HCT116 (cell line): ENCODE data around the gene SNAP29. TPM values are rescaled to one million over a fixed set of nuclear protein-coding genes. Genes with fewer than 3 reads are reported as not detected.

ENCODE experiments used
- ATAC-seq: fragments of 200-7000 bp; cut with Tn5 transposase; 2 replicates; pipeline ENCODE4 v1.9.1; 2020; ENCODE audit warnings: mild to moderate bottlenecking, moderate library complexity
- BruUV-seq: library from RNA; stranded (reverse); fragments of 400-500 nt; replicated peaks from 2 replicates; lab custom pipeline; 2021; lab: Mats Ljungman, UMichigan
- CTCF ChIA-PET: fragments of 300-600 bp; sonication (Branson Sonifier 250); formaldehyde crosslinking; loops from one replicate; lab custom pipeline; 2021; ENCODE audit warnings: antibody characterized with exemption; lab: Charles Lee
- POLR2A ChIA-PET: fragments of 300-600, 350-600 bp; sonication (Branson Sonifier 250); formaldehyde crosslinking; loops from one replicate; lab custom pipeline; 2021; ENCODE audit warnings: antibody characterized with exemption; lab: Charles Lee
- RAD21 ChIA-PET, 2 experiments: fragments of 300-600 bp; sonication (Branson Sonifier 250); formaldehyde crosslinking; loops; one replicate each; lab custom pipeline; 2023; ENCODE audit warnings: low total read pairs in 2 of 2; ENCODE audit not compliant: uncharacterized antibody in 2 of 2, unreplicated experiment in 2 of 2, low non-redundant PET in 1 of 2; lab: Charles Lee
- DNase-seq: peaks from one replicate; pipeline ENCODE4 v3.0.0-alpha.2; 2010; ENCODE audit warnings: low read depth, low spot score
- H2AFZ ChIP-seq: fragments of 200-600 bp; shearing (Covaris generic), sonication (generic); 2 replicates; pipeline ENCODE4 v1.6.1; 2017; ENCODE audit warnings: low read depth, mixed run types, mixed read lengths, antibody characterized with exemption, low read length; ENCODE audit not compliant: poor library complexity, severe bottlenecking
- H3K27ac ChIP-seq: 2 replicates; pipeline ENCODE4 v1.5.1; 2012; ENCODE audit warnings: low read depth, low read length
- H3K27me3 ChIP-seq: fragments of 200-600 bp; sonication (generic); 2 replicates; pipeline ENCODE4 v1.6.1; 2016; ENCODE audit warnings: mixed run types, low read length, mixed read lengths; ENCODE audit not compliant: insufficient read depth
- H3K36me3 ChIP-seq, 2 experiments: fragments of 200-500 bp in 1 of 2; fragments of 200-600 bp in 1 of 2; sonication (Bioruptor generic) in 1 of 2; sonication (generic) in 1 of 2; 2 replicates each; pipeline versions ENCODE4 v1.5.1 to v1.6.1; 2014 to 2016; ENCODE audit warnings: low read length in 2 of 2, inconsistent platforms in 1 of 2, mixed read lengths in 1 of 2, mixed run types in 1 of 2; ENCODE audit not compliant: insufficient read depth in 2 of 2, control insufficient read depth in 1 of 2
- H3K4me1 ChIP-seq, 2 experiments: fragments of 200-600 bp in 1 of 2; sonication (generic) in 1 of 2; 2 replicates each; pipeline versions ENCODE4 v1.5.1 to v1.6.1; 2012 to 2017; ENCODE audit warnings: low read length in 2 of 2, inconsistent platforms in 1 of 2, mild to moderate bottlenecking in 1 of 2, mixed read lengths in 1 of 2, mixed run types in 1 of 2, moderate library complexity in 1 of 2; ENCODE audit not compliant: insufficient read depth in 2 of 2, control insufficient read depth in 1 of 2
- H3K4me2 ChIP-seq: fragments of 200-600 bp; sonication (generic); 2 replicates; pipeline ENCODE4 v1.6.1; 2017; ENCODE audit warnings: mixed run types, low read length, mixed read lengths
- H3K4me3 ChIP-seq, 2 experiments: fragments of 200-600 bp in 1 of 2; sonication (generic) in 1 of 2; replicated peaks in 1 of 2; 2 replicates each; pipeline ENCODE4 v1.5.1; 2011 to 2016; ENCODE audit warnings: low read length in 2 of 2, control low read depth in 1 of 2, low read depth in 1 of 2, mild to moderate bottlenecking in 1 of 2, mixed read lengths in 1 of 2, mixed run types in 1 of 2
- H3K79me2 ChIP-seq: fragments of 200-600 bp; sonication (generic); 2 replicates; pipeline ENCODE4 v1.6.1; 2017; ENCODE audit warnings: mild to moderate bottlenecking, mixed run types, low read length, moderate library complexity, mixed read lengths; ENCODE audit not compliant: insufficient read depth
- H3K9ac ChIP-seq: fragments of 200-600 bp; sonication (generic); 2 replicates; pipeline ENCODE4 v1.6.1; 2016; ENCODE audit warnings: low read length, mixed read lengths
- H3K9me2 ChIP-seq: fragments of 200-600 bp; sonication (generic), shearing (Covaris generic); 2 replicates; pipeline ENCODE4 v1.6.1; 2017; ENCODE audit warnings: mixed run types, mild to moderate bottlenecking, moderate library complexity; ENCODE audit not compliant: insufficient read depth
- H3K9me3 ChIP-seq, 2 experiments: fragments of 200-500 bp in 1 of 2; fragments of 200-600 bp in 1 of 2; sonication (Bioruptor generic) in 1 of 2; sonication (generic) in 1 of 2; 2 replicates each; pipeline ENCODE4 v1.6.1; 2014 to 2017; ENCODE audit warnings: low read length in 2 of 2, mixed read lengths in 2 of 2, inconsistent platforms in 1 of 2, low read depth in 1 of 2, mild to moderate bottlenecking in 1 of 2, mixed run types in 1 of 2, moderate library complexity in 1 of 2; ENCODE audit not compliant: control insufficient read depth in 1 of 2, insufficient read depth in 1 of 2
- H4K20me1 ChIP-seq: fragments of 200-600 bp; sonication (generic), shearing (Covaris generic); 2 replicates; pipeline ENCODE4 v1.6.1; 2017; ENCODE audit warnings: mixed run types, mild to moderate bottlenecking, moderate library complexity; ENCODE audit not compliant: insufficient read depth
- CBX3 ChIP-seq: IDR thresholded peaks from 2 replicates; pipeline ENCODE4 v1.6.1; 2012; ENCODE audit warnings: low read depth
- CEBPB ChIP-seq: IDR thresholded peaks from 2 replicates; pipeline ENCODE4 v1.6.1; 2012; ENCODE audit warnings: low read depth
- ELF1 ChIP-seq: IDR thresholded peaks from 2 replicates; pipeline ENCODE4 v1.6.1; 2012; ENCODE audit warnings: low read depth, borderline replicate concordance
- EZH2 ChIP-seq: fragments of 200-600 bp; sonication (generic); IDR thresholded peaks from 2 replicates; pipeline ENCODE4 v1.6.1; 2017; ENCODE audit warnings: antibody characterized with exemption, mixed run types
- EZH2phosphoT487 ChIP-seq: fragments of 200-600 bp; IDR thresholded peaks from 2 replicates; pipeline ENCODE4 v1.6.1; 2018; ENCODE audit warnings: antibody characterized with exemption, borderline replicate concordance
- FOSL1 ChIP-seq: IDR thresholded peaks from 2 replicates; pipeline ENCODE4 v1.6.1; 2012; ENCODE audit warnings: low read depth
- POLR2AphosphoS5 ChIP-seq: IDR thresholded peaks from 2 replicates; pipeline ENCODE4 v1.6.1; 2011; ENCODE audit warnings: mild to moderate bottlenecking, low read depth, low read length, moderate library complexity
- RAD21 ChIP-seq: IDR thresholded peaks from 2 replicates; pipeline ENCODE4 v1.6.1; 2012; ENCODE audit warnings: low read depth, mild to moderate bottlenecking
- REST ChIP-seq: IDR thresholded peaks from 2 replicates; pipeline ENCODE4 v1.6.1; 2012; ENCODE audit warnings: low read depth
- SIN3A ChIP-seq: IDR thresholded peaks from 2 replicates; pipeline ENCODE4 v1.6.1; 2012; ENCODE audit warnings: low read depth
- SP1 ChIP-seq: IDR thresholded peaks from 2 replicates; pipeline ENCODE4 v1.6.1; 2012; ENCODE audit warnings: low read depth
- SRF ChIP-seq: IDR thresholded peaks from 2 replicates; pipeline ENCODE4 v1.6.1; 2012; ENCODE audit warnings: low read depth
- TCF7L2 ChIP-seq: IDR thresholded peaks from 2 replicates; pipeline ENCODE4 v1.7.0; 2011; ENCODE audit warnings: borderline replicate concordance, inconsistent platforms; ENCODE audit not compliant: insufficient read depth, insufficient read length; ENCODE audit errors: extremely low read depth
- YY1 ChIP-seq: IDR thresholded peaks from 2 replicates; pipeline ENCODE4 v1.6.1; 2011; ENCODE audit warnings: low read length, low read depth, moderate library complexity, mild to moderate bottlenecking; ENCODE audit not compliant: insufficient replicate concordance; ENCODE audit errors: extremely low read depth
- ZBTB33 ChIP-seq: IDR thresholded peaks from 2 replicates; pipeline ENCODE4 v1.6.1; 2011; ENCODE audit warnings: mild to moderate bottlenecking, low read length, moderate library complexity; ENCODE audit not compliant: insufficient replicate concordance; ENCODE audit errors: extremely low read depth
- ZFX ChIP-seq: fragments of 450-650 bp; IDR thresholded peaks from 2 replicates; pipeline ENCODE4 v1.6.1; 2017
- intact Hi-C: fragments of 100-400 bp; cut with micrococcal nuclease; formaldehyde crosslinking; loops from 2 replicates; pipeline ENCODE4 v1.10.0; 2022
- total RNA-seq: library from RNA; stranded (reverse); gene quantifications from one replicate; pipeline ENCODE4 v1.2.1, GENCODE V29; 2021; ENCODE audit not compliant: unreplicated experiment
- TF ChIP-seq, protein P1 (sequence below): IDR thresholded peaks from 2 replicates; pipeline ENCODE4 v1.6.1; 2012

Gene SNAP29
- total RNA-seq, 1 experiment from 2014 or later = 27.3 TPM

DNA sequence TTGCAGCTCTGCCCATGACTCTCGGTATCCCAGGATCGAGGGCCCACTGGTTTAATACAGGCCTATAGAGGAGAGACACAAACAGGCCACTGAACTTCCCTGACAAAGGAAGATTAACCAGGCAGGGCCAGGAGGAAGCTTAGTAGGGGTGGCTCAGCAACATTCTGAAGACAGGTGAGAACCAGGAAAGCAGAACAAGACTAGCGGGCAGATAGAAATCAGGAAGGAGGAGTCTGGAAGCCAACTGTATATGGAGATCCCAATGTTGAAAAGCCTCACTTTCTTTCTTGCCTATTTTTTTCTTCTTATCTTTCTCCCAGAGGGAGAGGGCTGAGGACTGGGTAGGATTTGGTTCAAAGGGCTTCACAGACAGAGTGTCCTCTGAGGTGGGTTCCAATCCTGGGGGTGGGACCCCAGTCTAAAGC, 5.6 kb upstream of the SNAP29 start:
- H3K4me1 ChIP-seq = peaks cover 7 to 10% of the 10 kb centered on the region in 2 experiments
- ChIA-PET POLR2A (no interaction called here), RAD21 (no interaction called here), CTCF (no interaction called here)
- H4K20me1 ChIP-seq = no peaks in the 10 kb centered on the region; the same call in 1 of the 2 replicates
- ATAC-seq (no peak), DNase-seq (no peak)
- no peaks in the 10 kb centered on the region for H3K27me3 ChIP-seq
- TF ChIP-seq POLR2AphosphoS5 (no peak), ELF1 (no peak), RAD21 (no peak), EZH2phosphoT487 (no peak), EZH2 (no peak), SRF (no peak), SIN3A (no peak), FOSL1 (no peak), YY1 (no peak), SP1 (no peak), CEBPB (no peak), ZBTB33 (no peak), ZFX (no peak), REST (no peak), TCF7L2 (no peak), CBX3 (no peak)
- TF ChIP-seq, protein P1, sequence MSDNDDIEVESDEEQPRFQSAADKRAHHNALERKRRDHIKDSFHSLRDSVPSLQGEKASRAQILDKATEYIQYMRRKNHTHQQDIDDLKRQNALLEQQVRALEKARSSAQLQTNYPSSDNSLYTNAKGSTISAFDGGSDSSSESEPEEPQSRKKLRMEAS = no peak
- no TSS peak for BruUV-seq
- H3K4me3 ChIP-seq = no peak overlapping the region
- H3K36me3 ChIP-seq = no peaks in the 10 kb centered on the region
- intact Hi-C loops = no loop called here
- H3K9me2 ChIP-seq = no peaks in the 10 kb centered on the region
- no peak overlapping the region for H3K27ac ChIP-seq
- no peak overlapping the region for H3K4me2 ChIP-seq
- no peaks in the 10 kb centered on the region for H3K9me3 ChIP-seq
- peaks cover 82% of the 10 kb centered on the region for H3K79me2 ChIP-seq
- H2AFZ ChIP-seq = no peak overlapping the region
- no peak overlapping the region for H3K9ac ChIP-seq
